ENCODE data around the gene LONP2.
"Not testable (repeated sequence)": the region's sequence is repeated elsewhere in the genome, so short reads cannot be mapped to it uniquely, and the experiment has no call there.

The LONP2 gene

DNA sequence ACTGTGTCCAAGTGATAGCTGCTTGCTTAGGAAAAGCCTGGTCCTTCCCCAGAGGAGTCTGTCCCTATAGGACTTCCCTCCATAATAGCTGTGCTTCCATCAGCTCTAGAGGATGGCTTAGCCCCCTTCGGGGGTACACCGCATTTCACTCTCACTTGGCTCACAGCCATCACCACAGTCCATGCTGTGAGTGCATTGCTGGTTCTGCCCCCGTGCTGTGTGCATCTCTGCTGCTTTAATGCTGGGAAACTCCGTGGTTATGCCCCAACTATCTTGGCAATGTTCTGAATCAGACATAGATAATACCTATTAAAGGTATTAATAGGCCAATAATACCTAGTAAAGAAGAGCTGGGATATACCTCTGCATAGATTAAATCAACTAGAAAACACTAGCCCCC is 82.8 kb downstream of the LONP2 start:
- H3K27ac ChIP-seq: no peak overlapping the region
- no peak for DNase-seq (ENCODE audit: low read depth, low spot score)

DNA sequence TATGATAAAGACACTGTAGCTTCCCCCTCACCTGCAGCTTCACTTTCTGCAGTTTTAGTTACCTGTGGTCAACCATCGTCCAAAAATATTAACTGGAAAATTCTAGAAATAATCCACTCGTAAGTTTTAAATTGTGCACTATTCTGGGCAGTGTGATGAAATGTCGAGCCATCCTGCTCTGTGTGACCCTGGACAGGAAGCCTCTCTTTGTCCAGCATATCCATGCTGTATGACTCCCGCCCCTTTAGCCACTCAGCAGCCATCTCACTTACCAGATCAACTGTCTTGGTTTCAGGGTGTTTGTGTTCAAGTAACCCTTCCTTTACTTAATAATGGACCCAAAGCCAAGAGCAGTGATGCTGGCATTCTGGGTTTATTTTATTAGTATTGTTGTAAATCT is 85.0 kb downstream of the LONP2 start:
- H3K27ac ChIP-seq: no peak overlapping the region
- DNase-seq (ENCODE audit: low read depth, low spot score): no peak

DNA sequence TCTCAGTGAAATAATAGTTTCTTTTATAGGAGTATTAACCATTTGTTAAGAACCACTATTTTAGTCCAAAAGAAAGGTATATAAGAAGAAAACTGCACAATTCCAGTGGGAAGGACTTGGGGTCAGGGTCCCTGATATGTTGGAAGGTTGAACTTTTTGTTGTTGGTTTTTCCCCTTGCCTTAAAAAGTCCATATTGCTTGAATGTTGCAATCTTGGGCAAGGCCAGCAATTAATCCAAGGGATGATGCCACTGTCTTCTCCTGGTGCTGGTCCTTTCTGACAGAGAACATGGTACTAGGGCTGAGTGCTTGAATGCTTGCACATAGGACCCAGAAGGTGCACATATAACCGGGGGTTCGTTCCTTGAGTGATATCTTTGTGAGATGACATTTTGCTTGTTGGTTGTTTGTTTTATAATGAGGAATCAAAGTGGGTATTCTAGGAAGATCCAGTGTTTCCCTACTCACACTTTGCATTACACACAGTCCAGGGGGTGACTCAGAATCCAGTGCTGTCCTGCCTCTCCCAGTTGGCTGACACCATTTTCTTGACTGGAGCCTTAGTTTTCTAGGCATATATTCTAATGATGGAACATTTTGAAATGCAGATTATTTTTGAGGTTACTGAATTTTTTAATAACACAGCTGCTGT is 86.2 kb downstream of the LONP2 start:
- DNase-seq (ENCODE audit: low read depth, low spot score): no peak
- H3K27ac ChIP-seq: peak overlapping the region; percentile 43

GRCh38 chr16:48330841-48331192 is 86.7 kb downstream of the LONP2 start:
- no peak for DNase-seq (ENCODE audit: low read depth, low spot score)
- peak overlapping the region; percentile 43 for H3K27ac ChIP-seq

DNA sequence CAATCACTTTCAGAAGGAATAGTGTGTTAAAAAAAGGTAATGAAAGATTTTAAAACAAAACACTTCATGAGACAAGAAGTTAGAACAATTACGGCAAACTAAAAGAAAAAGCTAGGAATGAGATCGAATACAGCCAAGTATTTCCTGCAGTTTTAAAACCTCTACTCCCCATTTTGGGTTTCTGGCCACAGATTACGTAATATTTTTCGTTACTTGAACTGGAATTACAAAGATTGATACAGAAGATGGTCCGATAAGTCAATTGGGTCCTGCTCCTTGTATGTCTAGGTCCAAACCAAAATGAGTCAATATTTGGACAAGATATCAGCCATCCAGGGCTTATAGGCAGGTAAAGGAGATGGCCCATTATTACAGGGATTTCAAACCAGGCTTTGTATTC is 88.9 kb downstream of the LONP2 start:
- no peak overlapping the region for H3K27ac ChIP-seq
- no peak for DNase-seq (ENCODE audit: low read depth, low spot score)

- no peak for DNase-seq (ENCODE audit: low read depth, low spot score)
- no peak overlapping the region for H3K27ac ChIP-seq
Observed at GRCh38 chr16:48334325-48334724, 90.2 kb downstream of the LONP2 start.

GRCh38 chr16:48335961-48336360 is 91.9 kb downstream of the LONP2 start:
- H3K27ac ChIP-seq: no peak overlapping the region
- DNase-seq (ENCODE audit: low read depth, low spot score): no peak

- no peak for DNase-seq (ENCODE audit: low read depth, low spot score)
- no peak overlapping the region for H3K27ac ChIP-seq
Observed at GRCh38 chr16:48340054-48340453, 96.0 kb downstream of the LONP2 start.

DNA sequence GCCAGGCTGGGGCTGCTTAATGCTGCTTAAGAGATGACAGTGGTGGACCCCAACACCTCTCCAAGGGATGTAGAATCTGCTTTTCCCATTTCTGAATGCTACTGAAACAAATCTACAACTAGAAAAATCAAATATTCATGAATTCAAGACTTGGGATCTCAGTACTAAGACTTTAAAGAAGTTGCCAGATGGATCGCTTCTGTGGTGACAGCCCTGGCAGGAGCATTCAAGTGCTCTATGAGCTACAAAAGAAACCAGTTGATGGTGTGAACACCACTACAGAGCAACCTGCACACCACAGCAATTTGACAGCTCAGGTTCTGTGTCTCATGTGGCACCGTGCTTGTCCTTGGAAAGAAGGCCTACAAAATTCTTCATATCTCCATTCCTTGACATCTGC is 98.5 kb downstream of the LONP2 start:
- no peak for DNase-seq (ENCODE audit: low read depth, low spot score)

DNA sequence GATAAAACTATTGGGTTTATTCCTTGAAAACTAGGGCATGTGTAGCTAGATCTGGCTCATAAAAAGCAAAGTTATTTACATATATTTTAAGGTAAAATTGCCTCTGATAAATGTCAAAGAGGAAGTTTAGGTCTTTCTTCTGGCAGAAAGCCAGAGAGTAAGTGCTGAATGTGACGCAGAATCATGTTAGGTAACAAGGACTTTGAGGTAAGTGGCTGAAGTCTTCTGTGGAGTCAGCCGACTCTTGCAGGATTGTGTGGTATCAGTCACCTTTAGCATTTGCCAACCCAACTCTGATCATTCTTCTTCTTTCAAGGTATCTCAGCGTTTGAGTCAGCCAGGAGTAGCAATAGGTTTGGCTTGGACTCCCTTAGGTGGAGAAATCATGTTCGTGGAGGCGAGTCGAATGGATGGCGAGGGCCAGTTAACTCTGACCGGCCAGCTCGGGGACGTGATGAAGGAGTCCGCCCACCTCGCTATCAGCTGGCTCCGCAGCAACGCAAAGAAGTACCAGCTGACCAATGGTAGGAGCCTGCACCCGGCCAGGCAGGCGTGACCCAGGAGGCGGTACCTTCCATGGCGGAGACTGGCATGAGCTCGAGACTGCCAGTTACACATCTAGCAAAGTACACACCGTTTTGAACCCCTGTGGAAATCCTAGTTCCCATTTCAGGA is 103.2 kb downstream of the LONP2 start:
- DNase-seq (ENCODE audit: low read depth, low spot score): no peak
- no peak overlapping the region for H3K27ac ChIP-seq

More for the DNA sequence above, 98.5 kb downstream of the LONP2 start:
- no peak overlapping the region for H3K27ac ChIP-seq

DNA sequence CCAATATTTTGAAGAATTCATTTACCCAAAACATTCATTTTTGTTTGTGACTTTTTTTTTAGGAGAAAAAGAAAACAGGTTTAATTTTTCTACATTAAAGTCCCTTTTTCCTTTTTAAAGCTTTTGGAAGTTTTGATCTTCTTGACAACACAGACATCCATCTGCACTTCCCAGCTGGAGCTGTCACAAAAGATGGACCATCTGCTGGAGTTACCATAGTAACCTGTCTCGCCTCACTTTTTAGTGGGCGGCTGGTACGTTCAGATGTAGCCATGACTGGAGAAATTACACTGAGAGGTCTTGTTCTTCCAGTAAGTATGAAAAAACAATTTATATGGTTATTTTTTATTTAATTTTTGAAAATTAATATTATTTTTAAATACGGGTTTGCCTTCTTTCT is 103.9 kb downstream of the LONP2 start:
- H3K27ac ChIP-seq: no peak overlapping the region
- no peak for DNase-seq (ENCODE audit: low read depth, low spot score)

- H3K27ac ChIP-seq: peak overlapping the region; percentile 33
- no peak for DNase-seq (ENCODE audit: low read depth, low spot score)
Observed at GRCh38 chr16:48350736-48351135, 106.6 kb downstream of the LONP2 start.

DNA sequence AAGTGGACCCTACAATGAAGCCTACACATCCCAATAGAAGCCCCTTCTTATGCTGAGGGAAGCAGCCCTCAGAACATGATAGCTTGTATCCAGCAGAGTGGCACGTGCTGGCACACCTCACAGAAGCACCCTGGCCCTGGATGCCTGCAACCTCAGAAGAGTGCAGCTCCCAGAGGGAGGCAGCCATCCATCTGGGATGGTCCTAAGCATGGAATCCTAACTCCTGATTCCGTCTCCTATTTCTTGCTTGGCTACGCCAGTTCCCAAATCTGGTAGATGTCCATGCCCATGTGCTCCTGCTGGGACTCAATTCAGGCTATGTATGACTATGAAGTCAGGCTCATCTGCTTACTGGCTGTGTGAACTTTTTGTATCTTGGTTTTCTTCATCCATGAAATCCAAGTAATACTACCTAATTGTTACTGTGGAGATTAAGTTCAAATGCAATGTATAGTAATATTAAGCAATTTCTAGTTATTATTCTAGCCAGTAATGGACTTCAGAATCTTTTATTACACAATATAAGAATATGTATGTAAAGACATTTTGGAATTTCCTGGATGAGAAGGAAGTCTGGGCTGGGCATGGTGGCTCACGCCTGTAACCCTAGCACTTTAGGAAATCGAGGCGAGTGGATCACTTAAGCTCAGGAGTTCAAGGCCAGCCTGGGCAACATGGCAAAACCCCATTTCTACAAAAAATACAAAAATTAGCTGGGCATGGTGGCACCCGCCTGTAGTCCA is 108.7 kb downstream of the LONP2 start:
- H3K27ac ChIP-seq: peak overlapping the region; percentile 7
- DNase-seq (ENCODE audit: low read depth, low spot score): no peak

GRCh38 chr16:48353565-48354163 is 109.6 kb downstream of the LONP2 start:
- no peak for DNase-seq (ENCODE audit: low read depth, low spot score)
- H3K27ac ChIP-seq: peak overlapping the region; percentile 7

DNA sequence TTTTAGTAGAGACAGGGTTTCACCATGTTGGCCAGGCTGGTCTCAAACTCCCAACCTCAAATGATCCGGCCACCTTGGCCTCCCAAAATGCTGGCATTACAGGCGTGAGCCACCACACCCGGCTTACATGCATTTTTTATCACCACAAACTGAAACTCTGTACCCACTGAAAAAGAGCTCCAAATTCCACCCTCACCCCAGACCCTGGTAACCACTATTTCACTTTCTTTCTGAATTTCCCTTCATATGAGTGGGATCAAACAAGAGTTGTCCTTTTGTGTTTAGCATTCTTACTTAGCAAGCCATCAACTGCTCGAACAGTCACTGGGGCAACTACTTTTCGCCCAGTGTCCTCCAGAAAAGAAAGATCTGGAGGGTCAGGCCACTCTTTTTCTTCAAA is 110.3 kb downstream of the LONP2 start:
- H3K27ac ChIP-seq; DNase-seq (ENCODE audit: low read depth, low spot score): not testable (repeated sequence)

DNA sequence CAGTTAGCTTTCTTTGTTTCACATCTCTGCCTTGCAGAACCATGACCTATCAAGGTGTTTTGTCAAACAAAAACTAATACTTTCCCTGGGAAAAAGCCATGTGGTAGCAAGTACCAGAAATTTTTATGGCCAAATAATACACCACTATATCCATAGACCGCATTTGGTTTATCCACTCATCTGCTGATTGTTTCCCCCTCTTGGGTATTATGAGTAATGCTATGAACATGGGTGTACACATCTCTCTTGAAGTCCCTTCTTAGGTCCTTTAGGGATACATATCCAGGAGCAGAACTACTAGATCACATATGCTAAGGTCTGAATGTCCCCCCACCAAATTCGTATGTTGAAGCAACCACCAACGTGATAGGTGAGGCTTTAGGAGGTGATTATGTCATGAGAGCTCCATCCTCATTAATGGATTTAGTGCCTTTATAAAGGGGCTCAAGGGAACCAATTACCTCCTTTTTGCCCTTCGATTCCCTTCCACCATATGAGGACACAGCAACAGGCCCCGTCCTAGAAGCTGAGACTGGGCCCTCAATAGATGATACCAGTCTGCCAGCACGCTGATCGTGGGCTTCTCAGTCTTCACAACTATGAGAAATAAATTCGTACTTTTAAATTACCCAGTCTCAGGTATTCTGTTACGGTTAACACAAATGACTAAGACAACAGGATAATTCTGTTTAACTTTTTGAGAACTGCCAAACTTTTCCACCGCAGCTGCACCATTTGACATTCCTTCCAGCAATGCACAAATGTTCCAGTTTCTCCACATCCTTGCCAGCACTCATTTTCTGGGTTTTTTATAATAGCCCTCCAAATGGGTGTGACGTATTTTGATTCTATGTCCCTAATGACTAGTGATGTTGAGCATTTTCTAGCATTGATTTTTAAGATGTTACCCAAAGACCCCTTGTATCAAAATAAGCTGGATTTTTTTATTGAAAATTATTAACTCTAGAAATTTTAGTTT is 111.1 kb downstream of the LONP2 start:
- H3K27ac ChIP-seq: no peak overlapping the region
- no peak for DNase-seq (ENCODE audit: low read depth, low spot score)

DNA sequence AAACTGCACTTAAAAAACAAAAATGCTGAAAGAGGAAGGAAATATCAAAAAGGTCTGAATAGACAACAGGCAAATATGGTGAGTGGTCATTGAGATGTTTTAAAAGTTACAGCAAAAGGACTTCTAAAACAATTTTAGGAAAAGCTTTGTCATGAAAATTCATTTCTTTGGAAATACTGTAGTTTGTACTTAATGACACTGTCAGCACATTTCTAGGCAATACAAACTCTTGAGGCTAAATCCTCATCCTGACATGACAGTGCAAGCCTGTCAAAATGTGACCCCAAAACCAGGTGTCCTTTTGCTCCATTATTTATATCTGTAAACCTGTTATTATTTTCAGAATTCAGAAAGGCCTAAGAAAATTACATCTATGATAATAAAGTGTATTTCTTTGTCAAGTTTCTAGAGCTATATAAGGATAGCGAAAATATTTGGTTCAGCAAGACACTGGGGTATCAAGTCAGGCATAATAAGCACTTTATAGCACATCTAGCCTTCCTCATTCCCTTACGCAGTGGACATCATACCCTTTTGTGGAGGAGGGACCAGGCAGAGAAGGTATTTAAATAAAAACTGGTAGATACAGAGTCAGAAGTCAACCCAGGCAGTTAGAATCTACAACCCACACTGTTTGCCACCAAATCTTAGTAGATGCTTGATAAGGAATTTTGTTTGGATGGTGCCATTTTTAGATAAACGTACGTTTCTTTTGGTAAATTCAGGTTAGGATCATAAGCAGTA is 112.7 kb downstream of the LONP2 start:
- no peak for DNase-seq (ENCODE audit: low read depth, low spot score)
- H3K27ac ChIP-seq: no peak overlapping the region

DNA sequence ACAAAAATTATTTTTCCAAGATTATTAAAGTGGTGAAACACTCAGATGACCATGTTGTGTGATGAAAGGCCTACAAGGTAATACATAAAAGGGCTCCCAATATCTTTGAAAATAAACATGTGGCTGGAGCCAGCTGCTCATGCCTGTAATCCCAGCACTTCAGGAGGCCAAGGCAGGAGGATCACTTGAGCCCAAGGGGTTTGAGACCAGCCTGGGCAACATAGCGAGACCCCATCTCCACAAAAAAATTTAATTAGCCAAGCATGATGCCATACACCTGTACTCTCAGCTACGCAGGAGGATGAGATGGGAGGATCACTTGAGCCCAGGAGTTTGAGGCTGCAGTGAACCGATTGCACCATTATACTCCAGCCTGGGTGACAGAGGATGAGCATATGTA is 114.3 kb downstream of the LONP2 start:
- no peak overlapping the region for H3K27ac ChIP-seq
- DNase-seq (ENCODE audit: low read depth, low spot score): no peak

DNA sequence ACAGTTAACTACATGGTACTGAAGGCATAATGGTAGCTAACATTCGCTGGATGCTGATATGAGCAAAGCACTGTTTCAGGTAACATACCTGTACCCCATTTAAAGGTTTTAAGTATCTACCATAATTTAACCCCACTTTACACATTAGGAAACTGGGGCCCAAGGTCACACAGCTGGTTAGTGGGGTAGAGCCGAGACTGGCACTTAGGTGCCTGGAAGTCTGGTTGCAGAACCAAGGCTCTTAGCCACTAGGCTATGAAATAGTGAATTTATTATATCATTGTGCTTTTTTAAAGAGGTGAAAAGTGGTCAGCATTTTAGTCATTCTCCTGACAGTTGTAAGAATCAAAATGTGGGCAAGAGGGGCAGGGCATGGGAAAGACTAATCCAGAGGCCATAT is 115.9 kb downstream of the LONP2 start:
- DNase-seq (ENCODE audit: low read depth, low spot score): no peak

More for the DNA sequence above, 115.9 kb downstream of the LONP2 start:
- no peak overlapping the region for H3K27ac ChIP-seq
